A673 (cell line): Measurements from ENCODE around the gene CHRNB4. TPM values are rescaled to one million over a fixed set of nuclear protein-coding genes. Genes with fewer than 3 reads are reported as not detected.
A peak's percentile ranks its signal among the peaks of the same experiment; 100 is the strongest.
"Not testable (repeated sequence)": the region's sequence is repeated elsewhere in the genome, so short reads cannot be mapped to it uniquely, and the experiment has no call there.

Experiments
- BruUV-seq: library from RNA; stranded (reverse); fragments of 400-500 nt; replicated peaks from 2 replicates; lab custom pipeline; 2021; lab: Mats Ljungman, UMichigan
- CTCF ChIA-PET: fragments of 300-600 bp; sonication (Branson Sonifier 250); formaldehyde crosslinking; loops from one replicate; lab custom pipeline; 2022; ENCODE audit warnings: antibody characterized with exemption; lab: Charles Lee
- POLR2A ChIA-PET: fragments of 300-600 bp; sonication (Branson Sonifier 250); formaldehyde crosslinking; loops from one replicate; lab custom pipeline; 2022; ENCODE audit warnings: antibody characterized with exemption; ENCODE audit not compliant: low non-redundant PET; lab: Charles Lee
- DNase-seq: peaks from one replicate; pipeline ENCODE4 v3.0.0-alpha.2; 2015; ENCODE audit warnings: low spot score
- H3K27ac ChIP-seq: fragments of 200-600 bp; sonication (generic); 2 replicates; pipeline ENCODE4 v1.5.1; 2016; ENCODE audit warnings: mixed run types, low read depth, mild to moderate bottlenecking, mixed read lengths, antibody characterized with exemption, low read length; ENCODE audit not compliant: poor library complexity, severe bottlenecking
- H3K27me3 ChIP-seq: fragments of 200-600 bp; sonication (generic); replicated peaks from 2 replicates; pipeline ENCODE4 v1.6.1; 2017; ENCODE audit warnings: mixed run types, low read depth, mild to moderate bottlenecking, mixed read lengths, antibody characterized with exemption, low read length; ENCODE audit not compliant: insufficient read depth, poor library complexity
- H3K36me3 ChIP-seq: fragments of 200-600 bp; sonication (generic); 2 replicates; pipeline ENCODE4 v1.6.1; 2016; ENCODE audit warnings: mixed run types, mild to moderate bottlenecking, mixed read lengths, antibody characterized with exemption, low read length; ENCODE audit not compliant: insufficient read depth, poor library complexity, severe bottlenecking
- H3K4me1 ChIP-seq: fragments of 200-600 bp; sonication (generic); 2 replicates; pipeline ENCODE4 v1.6.1; 2017; ENCODE audit warnings: mixed run types, mild to moderate bottlenecking, mixed read lengths, antibody characterized with exemption, low read length; ENCODE audit not compliant: insufficient read depth, poor library complexity, severe bottlenecking
- H3K4me3 ChIP-seq: fragments of 200-600 bp; sonication (generic); 2 replicates; pipeline ENCODE4 v1.5.1; 2016; ENCODE audit warnings: low read depth, mixed run types, mild to moderate bottlenecking, mixed read lengths, low read length; ENCODE audit not compliant: poor library complexity, severe bottlenecking
- H3K9me3 ChIP-seq: fragments of 200-600 bp; sonication (generic); 2 replicates; pipeline ENCODE4 v1.6.1; 2016; ENCODE audit warnings: mixed run types, low read depth, mild to moderate bottlenecking, mixed read lengths, antibody characterized with exemption, low read length; ENCODE audit not compliant: poor library complexity, severe bottlenecking
- CTCF ChIP-seq: fragments of 300-800, 200-600 bp; sonication (generic); conservative IDR thresholded peaks from 2 replicates; pipeline ENCODE4 v1.5.1; 2017; ENCODE audit warnings: low read depth, mild to moderate bottlenecking, antibody characterized with exemption, low read length, moderate library complexity, mixed read lengths
- EZH2 ChIP-seq: fragments of 200-600 bp; sonication (generic); IDR thresholded peaks from 2 replicates; pipeline ENCODE4 v1.6.1; 2017; ENCODE audit warnings: borderline replicate concordance, low read depth, mild to moderate bottlenecking, mixed read lengths, antibody characterized with exemption, low read length; ENCODE audit not compliant: poor library complexity, severe bottlenecking
- intact Hi-C: fragments of 100-400 bp; cut with micrococcal nuclease; formaldehyde crosslinking; loops from one replicate; pipeline ENCODE4 v1.10.0; 2022; ENCODE audit not compliant: unreplicated experiment
- total RNA-seq: library from RNA; stranded (reverse); gene quantifications from 2 replicates; pipeline ENCODE4 v1.2.3, GENCODE V29; 2021

CHRNB4 gene
- total RNA-seq, 1 experiment from 2014 or later: not detected

- ChIA-PET POLR2A (no interaction called here), CTCF (no interaction called here)
- H3K27me3 ChIP-seq: peaks cover 87% of the 10 kb centered on the region
- H3K27ac ChIP-seq: no peak overlapping the region
- intact Hi-C loops: no loop called here
- TF ChIP-seq EZH2 (no peak), CTCF (no peak)
- no peaks in the 10 kb centered on the region for H3K9me3 ChIP-seq
- no TSS peak for BruUV-seq
- no peak for DNase-seq
- no peaks in the 10 kb centered on the region for H3K36me3 ChIP-seq
- H3K4me3 ChIP-seq: no peak overlapping the region
- peaks cover 18% of the 10 kb centered on the region for H3K4me1 ChIP-seq
These were observed 44.3 kb upstream of the CHRNB4 start for GRCh38 chr15:78685159-78685921.

- no TSS peak for BruUV-seq
- CTCF ChIA-PET: no interaction called here
- Histone ChIP-seq H3K27ac (no peak overlapping the region), H3K4me3 (no peak overlapping the region), H3K9me3 (no peaks in the 10 kb centered on the region), H3K36me3 (no peaks in the 10 kb centered on the region), H3K4me1 (peaks cover 18% of the 10 kb centered on the region), H3K27me3 (peaks cover 87% of the 10 kb centered on the region)
- POLR2A ChIA-PET: no interaction called here
- intact Hi-C loops: no loop called here
- no peak for TF ChIP-seq EZH2
- TF ChIP-seq CTCF: no peak
- DNase-seq: peak; percentile 76
These were observed 43.6 kb upstream of the CHRNB4 start for GRCh38 chr15:78684657-78685056.

- H3K27me3 ChIP-seq: peaks cover 87% of the 10 kb centered on the region
- intact Hi-C loops, H3K9me3 ChIP-seq, CTCF ChIA-PET, BruUV-seq, DNase-seq, H3K36me3 ChIP-seq, POLR2A ChIA-PET, H3K4me3 ChIP-seq, H3K27ac ChIP-seq: not testable (repeated sequence)
- H3K4me1 ChIP-seq: peaks cover 18% of the 10 kb centered on the region
These were observed 42.6 kb upstream of the CHRNB4 start for GRCh38 chr15:78683599-78683998.
